GM21825 (cell line): Measurements from ENCODE around the gene HHATL.

Experiments used
- ATAC-seq: cut with Tn5 transposase; IDR thresholded peaks from one replicate; pipeline ENCODE4 v1.9.1; 2021; ENCODE audit warnings: mild to moderate bottlenecking, moderate library complexity; ENCODE audit not compliant: unreplicated experiment

The HHATL gene

GRCh38 chr3:42699511-42699971 is 3.1 kb downstream of the HHATL start:
- no peak for ATAC-seq

DNA sequence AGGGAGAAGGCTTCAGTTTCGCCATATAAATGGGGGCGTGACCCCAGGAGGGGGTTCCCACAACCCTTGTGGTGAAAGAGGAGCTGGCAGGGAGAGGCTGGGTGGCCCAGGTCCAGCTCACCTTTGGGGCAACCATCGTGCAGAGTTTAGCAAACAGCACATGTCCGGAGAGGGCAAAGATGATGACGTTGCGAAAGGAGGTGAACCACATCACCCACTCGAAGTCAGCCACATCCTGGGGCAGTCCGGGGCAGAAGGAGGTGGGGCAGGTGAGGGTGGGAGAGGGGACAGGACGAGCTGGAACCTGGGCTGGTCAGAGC is 3.7 kb downstream of the HHATL start:
- no peak for ATAC-seq

- ATAC-seq, result no peak
These were observed 4.2 kb downstream of the HHATL start for GRCh38 chr3:42698216-42698910.

- ATAC-seq, result no peak
These were observed 5.1 kb downstream of the HHATL start for GRCh38 chr3:42697289-42698051.

DNA sequence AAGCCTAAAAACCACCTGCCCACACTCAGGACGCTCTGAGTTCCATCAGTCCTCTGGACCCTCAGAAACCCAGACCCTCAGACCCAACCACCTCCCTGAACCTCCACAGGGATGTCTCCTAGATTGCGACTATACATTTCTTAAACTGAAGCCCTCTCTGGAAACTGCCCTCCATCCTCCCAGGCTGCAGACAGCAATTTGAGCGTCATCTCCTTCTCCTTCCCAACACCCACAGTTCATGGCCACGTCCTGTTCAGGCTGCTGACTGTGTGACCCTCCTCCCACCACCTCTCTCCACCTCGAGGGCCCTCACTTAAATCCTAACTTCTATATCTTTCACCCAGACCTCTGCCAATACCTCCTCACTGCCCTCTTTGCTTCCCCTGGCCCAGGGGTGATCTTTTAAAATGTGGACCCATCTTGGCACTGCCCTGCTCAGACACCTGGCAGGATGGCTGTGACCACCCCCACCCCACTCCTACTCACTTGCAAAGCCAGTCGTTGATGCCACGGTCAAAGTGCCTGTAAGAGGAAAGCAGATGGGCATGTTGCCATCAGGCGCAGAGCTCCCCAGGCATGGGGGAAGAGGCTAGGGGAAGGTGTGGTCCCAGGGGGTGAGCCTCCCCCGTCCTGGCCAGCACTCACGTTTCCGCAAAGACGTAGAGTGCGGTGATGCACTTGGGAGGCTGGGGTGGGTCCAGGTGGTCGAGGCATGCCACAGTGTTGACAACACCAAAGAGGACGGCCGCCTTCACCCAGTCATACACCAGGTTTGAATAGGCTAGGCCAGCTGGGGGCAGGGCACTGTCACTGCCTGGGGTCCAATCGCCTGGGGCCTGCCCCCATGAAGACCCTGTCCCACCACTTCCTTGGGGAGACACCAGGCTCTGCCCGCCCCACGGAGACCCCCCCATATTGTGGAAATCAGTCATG is 6.0 kb downstream of the HHATL start:
- ATAC-seq, result no peak

DNA sequence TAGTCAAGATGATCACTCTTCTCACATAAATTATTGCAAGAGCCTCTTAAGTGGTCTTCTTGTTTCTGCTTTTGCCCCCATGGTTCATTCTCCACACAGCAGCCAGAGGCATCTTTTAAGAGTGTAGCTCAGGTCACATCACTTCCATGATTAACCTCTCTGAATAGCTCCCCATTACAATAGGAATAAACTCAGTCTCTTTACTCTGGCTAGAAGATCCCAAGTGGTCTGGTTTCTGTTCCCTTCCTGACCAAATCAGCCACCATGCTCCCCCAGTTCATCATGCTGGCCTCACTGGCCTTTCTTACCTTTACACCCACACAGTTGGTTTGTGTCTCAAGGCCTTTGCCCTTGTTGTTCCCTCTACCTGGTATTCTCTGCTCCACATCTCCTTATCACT is 8.2 kb downstream of the HHATL start:
- no peak for ATAC-seq

DNA sequence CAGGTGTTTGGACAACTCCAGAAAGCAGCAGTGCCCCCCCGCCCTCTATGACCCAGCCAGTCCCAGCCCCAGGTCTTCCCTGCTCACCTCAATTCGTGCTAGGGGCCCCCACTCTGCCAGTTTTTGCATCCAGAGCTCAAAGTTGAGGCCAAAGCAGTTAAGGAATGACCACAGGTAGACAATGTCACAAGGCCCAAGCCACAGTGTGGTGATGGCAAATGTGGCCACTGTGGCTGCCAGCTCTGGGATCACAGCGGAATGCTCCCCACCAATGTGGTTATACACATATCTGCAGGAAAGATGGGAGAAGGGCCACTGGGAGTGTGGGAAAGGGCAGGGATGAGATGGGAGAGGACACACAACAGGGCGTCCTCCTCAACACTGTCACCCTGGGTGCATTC is 9.1 kb downstream of the HHATL start:
- no peak for ATAC-seq

DNA sequence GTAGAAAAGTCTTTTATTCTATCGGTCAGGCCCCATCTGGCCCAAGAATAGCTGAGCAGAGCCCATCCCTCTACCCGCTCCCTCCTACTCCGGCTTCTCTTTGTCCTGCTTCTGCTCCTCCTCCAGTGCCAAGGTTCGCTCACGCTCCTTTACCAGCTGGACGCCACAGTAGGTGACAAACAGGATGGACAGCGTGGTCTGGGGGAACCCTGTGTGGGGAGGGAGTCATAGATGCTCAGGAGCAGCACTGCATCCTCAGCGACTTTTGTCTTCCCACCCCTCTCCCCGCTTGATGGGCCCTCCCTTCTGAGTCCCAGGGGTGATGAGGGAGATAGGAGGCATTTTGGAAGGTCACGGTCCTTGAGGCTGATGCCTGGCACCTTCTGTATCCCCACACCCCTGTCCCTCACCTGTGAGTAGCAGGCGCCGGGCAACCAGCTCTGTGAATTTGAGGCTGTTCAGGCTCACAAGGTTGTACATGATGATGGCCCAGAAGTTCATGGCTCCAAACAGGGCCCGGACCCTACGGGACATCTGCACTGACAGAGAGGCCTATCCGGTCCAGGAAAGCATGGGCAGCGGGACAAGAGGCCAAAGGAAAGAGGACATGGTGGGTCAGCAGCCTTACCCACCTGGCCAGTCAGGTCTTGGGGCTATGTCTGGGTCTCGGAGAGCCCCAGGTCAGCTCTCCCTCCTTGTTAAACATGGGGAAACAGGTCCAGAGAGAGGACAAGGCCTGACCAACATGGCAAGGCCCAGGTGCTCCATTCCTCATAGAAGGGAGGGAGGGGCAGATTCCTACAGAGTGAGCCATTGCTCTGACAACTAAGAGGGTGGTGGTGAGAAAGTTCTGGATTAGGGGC is 9.7 kb downstream of the HHATL start:
- ATAC-seq, result no peak

- no peak for ATAC-seq
These were observed 10.6 kb downstream of the HHATL start for GRCh38 chr3:42691816-42692666.

GRCh38 chr3:42690766-42691680 is 11.6 kb downstream of the HHATL start:
- ATAC-seq, result no peak

DNA sequence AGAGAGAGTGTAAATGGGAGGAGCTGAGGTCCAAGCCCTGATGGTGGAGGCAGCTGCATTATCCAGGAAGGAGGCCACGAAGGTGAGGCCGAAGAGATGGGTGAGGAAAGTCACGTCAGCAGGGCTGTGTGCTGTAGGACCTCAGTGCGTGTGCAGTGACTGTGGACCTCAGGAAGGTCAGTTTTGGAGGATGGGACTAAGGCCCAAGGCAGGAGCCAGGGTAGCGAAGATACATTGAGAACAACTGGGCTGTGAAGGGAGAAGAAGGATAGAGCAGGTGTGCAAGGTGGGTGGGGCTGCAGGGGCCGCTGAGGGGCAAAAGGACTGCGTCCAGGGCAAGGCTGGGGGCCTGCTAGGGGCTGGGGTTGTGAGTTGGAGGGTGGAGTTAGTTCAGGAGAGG is 12.4 kb downstream of the HHATL start:
- no peak for ATAC-seq

- ATAC-seq, result no peak
These were observed 13.1 kb downstream of the HHATL start for GRCh38 chr3:42689421-42690014.

- ATAC-seq, result no peak
These were observed 13.8 kb downstream of the HHATL start for GRCh38 chr3:42688487-42689420.

DNA sequence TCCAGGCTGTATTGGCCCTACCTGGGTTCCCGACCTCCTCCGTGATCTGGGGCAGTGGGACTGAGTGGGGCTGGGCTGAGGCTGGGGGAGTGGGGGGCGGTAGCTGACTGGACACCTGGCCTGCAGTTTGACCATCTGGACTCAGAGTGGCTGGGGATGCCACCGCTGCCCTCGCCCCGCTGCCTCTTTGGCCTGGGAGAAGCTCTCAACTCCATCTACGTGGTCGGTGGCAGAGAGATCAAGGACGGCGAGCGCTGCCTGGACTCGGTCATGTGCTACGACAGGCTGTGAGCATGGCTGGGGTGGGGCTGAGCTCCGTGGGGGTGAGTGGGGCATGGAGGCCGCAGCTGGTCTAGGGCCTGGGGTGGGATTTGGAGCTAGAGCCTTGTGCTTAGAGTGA is 14.6 kb downstream of the HHATL start:
- ATAC-seq, result no peak

- no peak for ATAC-seq
These were observed 15.6 kb downstream of the HHATL start for GRCh38 chr3:42686832-42687650.
